GM21723 (cell line): ENCODE measurements around the gene RNF144B.
"Not testable (repeated sequence)": the region's sequence is repeated elsewhere in the genome, so short reads cannot be mapped to it uniquely, and the experiment has no call there.

Source experiments
- ATAC-seq: cut with Tn5 transposase; IDR thresholded peaks from one replicate; pipeline ENCODE4 v1.9.1; 2021; ENCODE audit warnings: mild to moderate bottlenecking, moderate library complexity; ENCODE audit not compliant: unreplicated experiment

Gene RNF144B

GRCh38 chr6:18405477-18406293, 18.5 kb downstream of the RNF144B start:
- ATAC-seq: no peak

- ATAC-seq: no peak
Observed at GRCh38 chr6:18406955-18407749, 20.0 kb downstream of the RNF144B start.

GRCh38 chr6:18409602-18410001, 22.5 kb downstream of the RNF144B start:
- ATAC-seq: not testable (repeated sequence)

GRCh38 chr6:18410412-18410811, 23.3 kb downstream of the RNF144B start:
- no peak for ATAC-seq

GRCh38 chr6:18412068-18412467, 24.9 kb downstream of the RNF144B start:
- ATAC-seq: no peak

GRCh38 chr6:18412644-18413043, 25.5 kb downstream of the RNF144B start:
- ATAC-seq: no peak

- no peak for ATAC-seq
Observed at GRCh38 chr6:18413381-18413780, 26.2 kb downstream of the RNF144B start.

- no peak for ATAC-seq
Observed at GRCh38 chr6:18414116-18414515, 27.0 kb downstream of the RNF144B start.

GRCh38 chr6:18415207-18415606, 28.1 kb downstream of the RNF144B start:
- no peak for ATAC-seq

GRCh38 chr6:18415671-18416340, 28.7 kb downstream of the RNF144B start:
- no peak for ATAC-seq

GRCh38 chr6:18416341-18416679, 29.2 kb downstream of the RNF144B start:
- ATAC-seq: no peak

GRCh38 chr6:18420328-18420727, 33.2 kb downstream of the RNF144B start:
- no peak for ATAC-seq

GRCh38 chr6:18422136-18422535, 35.0 kb downstream of the RNF144B start:
- no peak for ATAC-seq

GRCh38 chr6:18423426-18423825, 36.3 kb downstream of the RNF144B start:
- no peak for ATAC-seq

- no peak for ATAC-seq
Observed at GRCh38 chr6:18424201-18424600, 37.1 kb downstream of the RNF144B start.

- no peak for ATAC-seq
Observed at GRCh38 chr6:18425218-18425617, 38.1 kb downstream of the RNF144B start.

GRCh38 chr6:18427296-18427695, 40.1 kb downstream of the RNF144B start:
- no peak for ATAC-seq

- ATAC-seq: no peak
Observed at GRCh38 chr6:18429655-18430297, 42.6 kb downstream of the RNF144B start.

- no peak for ATAC-seq
Observed at GRCh38 chr6:18431581-18431980, 44.4 kb downstream of the RNF144B start.

GRCh38 chr6:18432180-18432579, 45.0 kb downstream of the RNF144B start:
- no peak for ATAC-seq

GRCh38 chr6:18432619-18433018, 45.5 kb downstream of the RNF144B start:
- ATAC-seq: no peak
